SK-N-SH treated with all-trans-retinoic acid at 6 μM for 48 hours (cell line): Measurements from ENCODE around the gene CATSPERZ.

Experiments
- ATAC-seq: fragments of 200-7000 bp; cut with Tn5 transposase; 3 replicates; pipeline ENCODE4 v1.9.1; 2020; ENCODE audit warnings: mild to moderate bottlenecking, moderate library complexity
- ARNTL ChIP-seq: fragments of 450-650 bp; formaldehyde crosslinking; IDR thresholded peaks from 2 replicates; pipeline ENCODE4 v1.5.0; 2020; ENCODE audit warnings: low read depth, mild to moderate bottlenecking, moderate library complexity, borderline replicate concordance
- BACH2 ChIP-seq: fragments of 250-450 bp; sonication (Bioruptor Pico); IDR thresholded peaks from 2 replicates; pipeline ENCODE4 v1.9.0; 2021; ENCODE audit warnings: mild to moderate bottlenecking, borderline replicate concordance
- CREB5 ChIP-seq: fragments of 250-450 bp; sonication (Bioruptor Pico); IDR thresholded peaks from 2 replicates; pipeline ENCODE4 v1.5.1; 2020; ENCODE audit warnings: low read depth, mild to moderate bottlenecking, moderate library complexity
- CSDC2 ChIP-seq: fragments of 250-450 bp; sonication (Bioruptor Pico); IDR thresholded peaks from 2 replicates; pipeline ENCODE4 v1.5.0; 2020; ENCODE audit warnings: mild to moderate bottlenecking, moderate library complexity
- CSRNP3 ChIP-seq: fragments of 250-450 bp; sonication (Bioruptor Pico); IDR thresholded peaks from 2 replicates; pipeline ENCODE4 v1.5.1; 2021; ENCODE audit warnings: mild to moderate bottlenecking, moderate library complexity
- ESRRG ChIP-seq: fragments of 250-450 bp; sonication (Bioruptor Pico); IDR thresholded peaks from 2 replicates; pipeline ENCODE4 v1.6.1; 2021; ENCODE audit warnings: mild to moderate bottlenecking
- GLIS3 ChIP-seq: fragments of 250-450 bp; sonication (Bioruptor Pico); IDR thresholded peaks from 2 replicates; pipeline ENCODE4 v1.5.0; 2020; ENCODE audit warnings: mild to moderate bottlenecking, moderate library complexity
- ISL1 ChIP-seq: fragments of 250-450 bp; sonication (Bioruptor Pico); IDR thresholded peaks from 2 replicates; pipeline ENCODE4 v2.1.2; 2022; ENCODE audit warnings: mild to moderate bottlenecking, moderate library complexity
- OSR1 ChIP-seq: fragments of 250-450 bp; sonication (Bioruptor Pico); IDR thresholded peaks from 2 replicates; pipeline ENCODE4 v1.8.0; 2022; ENCODE audit warnings: moderate library complexity, mild to moderate bottlenecking, inconsistent platforms
- PATZ1 ChIP-seq: fragments of 250-450 bp; sonication (Bioruptor Pico); IDR thresholded peaks from 2 replicates; pipeline ENCODE4 v1.8.0; 2020; ENCODE audit warnings: mild to moderate bottlenecking, moderate library complexity, borderline replicate concordance
- POU6F1 ChIP-seq: fragments of 250-450 bp; sonication (Bioruptor Pico); IDR thresholded peaks from 2 replicates; pipeline ENCODE4 v1.8.0; 2021; ENCODE audit warnings: low read depth, mild to moderate bottlenecking, moderate library complexity, borderline replicate concordance
- PPARA ChIP-seq: fragments of 250-450 bp; sonication (Bioruptor Pico); IDR thresholded peaks from 2 replicates; pipeline ENCODE4 v1.5.0; 2020; ENCODE audit warnings: mild to moderate bottlenecking, borderline replicate concordance
- RARB ChIP-seq: fragments of 250-450 bp; sonication (Bioruptor Pico); IDR thresholded peaks from 2 replicates; pipeline ENCODE4 v1.8.0; 2021; ENCODE audit warnings: mild to moderate bottlenecking, moderate library complexity
- SNAI2 ChIP-seq: fragments of 250-450 bp; sonication (Bioruptor Pico); IDR thresholded peaks from 2 replicates; pipeline ENCODE4 v1.5.0; 2020; ENCODE audit warnings: mild to moderate bottlenecking, moderate library complexity
- TCF4 ChIP-seq: fragments of 250-450 bp; sonication (Bioruptor Pico); IDR thresholded peaks from 2 replicates; pipeline ENCODE4 v1.8.0; 2021; ENCODE audit warnings: mild to moderate bottlenecking, moderate library complexity, borderline replicate concordance
- TOX ChIP-seq: fragments of 250-450 bp; sonication (Bioruptor Pico); IDR thresholded peaks from 2 replicates; pipeline ENCODE4 v1.8.0; 2021; ENCODE audit warnings: mild to moderate bottlenecking, moderate library complexity, borderline replicate concordance
- TSHZ2 ChIP-seq: fragments of 250-450 bp; sonication (Bioruptor Pico); IDR thresholded peaks from 2 replicates; pipeline ENCODE4 v1.5.0; 2020; ENCODE audit warnings: mild to moderate bottlenecking, moderate library complexity
- ZC3H10 ChIP-seq: fragments of 250-450 bp; sonication (Bioruptor Pico); IDR thresholded peaks from 2 replicates; pipeline ENCODE4 v1.5.1; 2021; ENCODE audit warnings: mild to moderate bottlenecking, moderate library complexity
- ZFP3 ChIP-seq: fragments of 250-450 bp; sonication (Bioruptor Pico); IDR thresholded peaks from 2 replicates; pipeline ENCODE4 v1.5.0; 2020; ENCODE audit warnings: mild to moderate bottlenecking, moderate library complexity
- ZFP30 ChIP-seq: fragments of 450-650 bp; formaldehyde crosslinking; IDR thresholded peaks from 2 replicates; pipeline ENCODE4 v1.5.0; 2022; ENCODE audit warnings: mild to moderate bottlenecking, moderate library complexity
- ZNF565 ChIP-seq: fragments of 450-650 bp; formaldehyde crosslinking; conservative IDR thresholded peaks from 2 replicates; pipeline ENCODE4 v1.5.0; 2020; ENCODE audit warnings: low read depth, mild to moderate bottlenecking, moderate library complexity
- ZNF70 ChIP-seq: fragments of 450-650 bp; formaldehyde crosslinking; IDR thresholded peaks from 2 replicates; pipeline ENCODE4 v1.5.0; 2020; ENCODE audit warnings: mild to moderate bottlenecking, moderate library complexity
- ZNF8 ChIP-seq: fragments of 450-650 bp; formaldehyde crosslinking; IDR thresholded peaks from 2 replicates; pipeline ENCODE4 v1.5.0; 2020; ENCODE audit warnings: mild to moderate bottlenecking, moderate library complexity

The CATSPERZ gene

GRCh38 chr11:64299847-64300648, at the start of gene CATSPERZ:
Gene CATSPERZ (plus strand): TSS chr11:64300358. CDS start chr11:64300411, 53 bp downstream.
- TF ChIP-seq ZNF565 (CRISPR knock-in tag) (no peak), GLIS3 (CRISPR knock-in tag) (no peak), ISL1 (CRISPR knock-in tag) (no peak), CSDC2 (CRISPR knock-in tag) (no peak), ESRRG (CRISPR knock-in tag) (no peak), OSR1 (no peak), ARNTL (no peak), ZNF70 (CRISPR knock-in tag) (no peak), PATZ1 (CRISPR knock-in tag) (no peak), ZFP3 (CRISPR knock-in tag) (no peak), BACH2 (CRISPR knock-in tag) (no peak), TCF4 (no peak)
- ATAC-seq: no peak

GRCh38 chr11:64250415-64251015, 49.6 kb upstream of the CATSPERZ start:
- peak; percentile 4; the same call in 2 of the 3 replicates for ATAC-seq
- no peak for TF ChIP-seq SNAI2 (CRISPR knock-in tag)
- no peak for TF ChIP-seq ESRRG (CRISPR knock-in tag)
- no peak for TF ChIP-seq ZC3H10 (CRISPR knock-in tag)
- TF ChIP-seq TOX (CRISPR knock-in tag): no peak
- no peak for TF ChIP-seq RARB (CRISPR knock-in tag)
- TF ChIP-seq PPARA (CRISPR knock-in tag): no peak
- no peak for TF ChIP-seq TSHZ2 (CRISPR knock-in tag)
- no peak for TF ChIP-seq ZNF565 (CRISPR knock-in tag)
- TF ChIP-seq ZFP30 (CRISPR knock-in tag): no peak
- TF ChIP-seq CSRNP3 (CRISPR knock-in tag): no peak
- TF ChIP-seq POU6F1: no peak

GRCh38 chr11:64251016-64251752, 49.0 kb upstream of the CATSPERZ start, which contains the start of gene PLCB3:
Gene PLCB3 (plus strand): TSS chr11:64251530. CDS start chr11:64251650, 120 bp downstream.
- ATAC-seq: peak; percentile 14

More at GRCh38 chr11:64251016-64251752, 49.0 kb upstream of the CATSPERZ start, which contains the start of gene PLCB3:
- TF ChIP-seq ZNF8 (CRISPR knock-in tag): no peak
- TF ChIP-seq CREB5: no peak
- TF ChIP-seq OSR1: no peak
- no peak for TF ChIP-seq CSRNP3 (CRISPR knock-in tag)
- no peak for TF ChIP-seq ZNF565 (CRISPR knock-in tag)
- no peak for TF ChIP-seq TCF4
- no peak for TF ChIP-seq ARNTL
- TF ChIP-seq TOX (CRISPR knock-in tag): no peak
